H1 (cell line): ENCODE measurements around the gene ATP6V1A. TPM values are rescaled to one million over a fixed set of nuclear protein-coding genes. Genes with fewer than 3 reads are reported as not detected.

Experiments
- CTCF ChIA-PET: fragments of 300-600 bp; sonication (Branson Sonifier 250); formaldehyde crosslinking; loops from one replicate; lab custom pipeline; 2021; ENCODE audit not compliant: partially characterized antibody; lab: Charles Lee
- POLR2A ChIA-PET: fragments of 300-600 bp; sonication (Branson Sonifier 250); formaldehyde crosslinking; loops from one replicate; lab custom pipeline; 2021; ENCODE audit warnings: inconsistent platforms; ENCODE audit not compliant: partially characterized antibody; lab: Charles Lee
- DNase-seq, 2 experiments: peaks; one replicate each; pipeline versions ENCODE4 v3.0.0 to v3.0.0-alpha.2; 2010 to 2022; ENCODE audit warnings: low spot score in 2 of 2, low read depth in 1 of 2, mixed read lengths in 1 of 2
- FAIRE-seq: peaks from 2 replicates; lab custom pipeline; 2011; peaks lifted over from hg19 to GRCh38; lab: Jason Lieb, UNC
- H2AFZ ChIP-seq: 2 replicates; pipeline ENCODE4 v1.8.1; 2012; ENCODE audit warnings: low read length, inconsistent platforms
- H2AK5ac ChIP-seq: 2 replicates; pipeline ENCODE4 v1.6.1; 2013; ENCODE audit warnings: low read depth, low read length
- H2BK120ac ChIP-seq: replicated peaks from 2 replicates; pipeline ENCODE3; 2013; ENCODE audit warnings: low read depth, low read length, inconsistent platforms
- H2BK12ac ChIP-seq: 2 replicates; pipeline ENCODE4 v1.6.1; 2013; ENCODE audit warnings: low read depth, low read length
- H2BK15ac ChIP-seq: 2 replicates; pipeline ENCODE4 v1.6.1; 2013; ENCODE audit warnings: low read length
- H2BK20ac ChIP-seq: 2 replicates; pipeline ENCODE4 v1.6.1; 2013; ENCODE audit warnings: low read length
- H2BK5ac ChIP-seq: 2 replicates; pipeline ENCODE4 v1.6.1; 2013; ENCODE audit warnings: low read depth, low read length
- H3K14ac ChIP-seq: 2 replicates; pipeline ENCODE4 v1.6.1; 2013; ENCODE audit warnings: inconsistent platforms; ENCODE audit not compliant: insufficient read length
- H3K18ac ChIP-seq: 2 replicates; pipeline ENCODE4 v1.6.1; 2013; ENCODE audit warnings: low read length; ENCODE audit errors: extremely low read depth
- H3K23ac ChIP-seq: 2 replicates; pipeline ENCODE4 v1.6.1; 2013; ENCODE audit warnings: inconsistent platforms; ENCODE audit not compliant: insufficient read length
- H3K23me2 ChIP-seq: 2 replicates; pipeline ENCODE4 v1.6.1; 2013; ENCODE audit warnings: low read depth, low read length
- H3K27ac ChIP-seq: 2 replicates; pipeline ENCODE4 v1.6.1; 2011; ENCODE audit warnings: low read depth, low read length, inconsistent platforms
- H3K27me3 ChIP-seq, 4 experiments: replicated peaks in 1 of 4; 1 replicate in 1 of 4; 2 replicates in 3 of 4; pipeline versions ENCODE4 v1.6.1 to v1.8.1; 2011 to 2013; ENCODE audit warnings: low read length in 3 of 4, mild to moderate bottlenecking in 3 of 4, inconsistent platforms in 2 of 4, mixed read lengths in 2 of 4, moderate library complexity in 1 of 4; ENCODE audit not compliant: control insufficient read depth in 3 of 4, insufficient read depth in 3 of 4; ENCODE audit errors: extremely low read depth in 1 of 4
- H3K36me3 ChIP-seq, 4 experiments: 2 replicates each; pipeline versions ENCODE4 v1.6.1 to v1.8.1; 2011 to 2013; ENCODE audit warnings: mild to moderate bottlenecking in 4 of 4, low read length in 3 of 4, moderate library complexity in 2 of 4, control low read depth in 1 of 4, inconsistent platforms in 1 of 4; ENCODE audit not compliant: insufficient read depth in 4 of 4, control insufficient read depth in 2 of 4
- H3K4ac ChIP-seq: replicated peaks from 2 replicates; pipeline ENCODE3; 2013; ENCODE audit warnings: low read length, low read depth, mixed read lengths, inconsistent platforms; ENCODE audit not compliant: insufficient read length
- H3K4me1 ChIP-seq, 4 experiments: replicated peaks in 1 of 4; 1 replicate in 1 of 4; 2 replicates in 3 of 4; pipeline versions ENCODE4 v1.6.1 to v1.8.1; 2011 to 2013; ENCODE audit warnings: low read length in 3 of 4, inconsistent platforms in 2 of 4, mixed read lengths in 1 of 4; ENCODE audit not compliant: insufficient read depth in 4 of 4, control insufficient read depth in 3 of 4
- H3K4me2 ChIP-seq, 2 experiments: 2 replicates each; pipeline versions ENCODE4 v1.6.1 to v1.8.1; 2011 to 2013; ENCODE audit warnings: low read depth in 2 of 2, low read length in 2 of 2, control low read depth in 1 of 2, inconsistent platforms in 1 of 2, mild to moderate bottlenecking in 1 of 2; ENCODE audit not compliant: insufficient read depth in 1 of 2
- H3K4me3 ChIP-seq, 4 experiments: fragments of 200-600, 300-600 bp in 1 of 4; sonication (generic), shearing (Covaris generic), sonication (Bioruptor Twin) in 1 of 4; 2 replicates each; pipeline versions ENCODE4 v1.5.1 to v1.8.1; 2011 to 2016; ENCODE audit warnings: low read length in 4 of 4, low read depth in 3 of 4, control low read depth in 2 of 4, inconsistent platforms in 2 of 4, mild to moderate bottlenecking in 2 of 4, mixed read lengths in 1 of 4, moderate library complexity in 1 of 4; ENCODE audit not compliant: insufficient read depth in 2 of 4; ENCODE audit errors: extremely low read depth in 1 of 4
- H3K56ac ChIP-seq: replicated peaks from 2 replicates; pipeline ENCODE3; 2013; ENCODE audit warnings: low read depth, mild to moderate bottlenecking, mixed read lengths, low read length, inconsistent platforms; ENCODE audit not compliant: insufficient read length
- H3K79me1 ChIP-seq: 2 replicates; pipeline ENCODE4 v1.6.1; 2013; ENCODE audit warnings: low read depth, low read length, control low read depth
- H3K79me2 ChIP-seq, 2 experiments: 2 replicates each; pipeline versions ENCODE4 v1.6.1 to v1.8.1; 2012 to 2013; ENCODE audit warnings: low read length in 2 of 2, mild to moderate bottlenecking in 2 of 2, inconsistent platforms in 1 of 2; ENCODE audit not compliant: insufficient read depth in 2 of 2, control insufficient read depth in 1 of 2
- H3K9ac ChIP-seq, 4 experiments: replicated peaks in 1 of 4; 1 replicate in 1 of 4; 2 replicates in 3 of 4; pipeline versions ENCODE4 v1.6.1 to v1.8.1; 2011 to 2013; ENCODE audit warnings: low read depth in 3 of 4, low read length in 3 of 4, control low read depth in 2 of 4, mild to moderate bottlenecking in 2 of 4, moderate library complexity in 2 of 4, inconsistent platforms in 1 of 4; ENCODE audit errors: extremely low read depth in 1 of 4
- H3K9me3 ChIP-seq, 2 experiments: 2 replicates each; pipeline versions ENCODE4 v1.6.1 to v1.8.1; 2012 to 2013; ENCODE audit warnings: mild to moderate bottlenecking in 2 of 2, moderate library complexity in 2 of 2, control low read depth in 1 of 2, inconsistent platforms in 1 of 2, low read depth in 1 of 2, low read length in 1 of 2, mixed read lengths in 1 of 2; ENCODE audit not compliant: insufficient read depth in 2 of 2
- H4K20me1 ChIP-seq, 2 experiments: replicated peaks in 1 of 2; 2 replicates each; pipeline versions ENCODE3 to v1.8.1; 2011 to 2013; ENCODE audit warnings: inconsistent platforms in 2 of 2, low read length in 2 of 2, mild to moderate bottlenecking in 1 of 2; ENCODE audit not compliant: insufficient read depth in 2 of 2, control insufficient read depth in 1 of 2
- H4K5ac ChIP-seq: 2 replicates; pipeline ENCODE4 v1.6.1; 2013; ENCODE audit warnings: low read length, low read depth, mixed read lengths, inconsistent platforms; ENCODE audit not compliant: insufficient read length
- H4K8ac ChIP-seq: 2 replicates; pipeline ENCODE4 v1.8.0; 2013; ENCODE audit warnings: mild to moderate bottlenecking, moderate library complexity, low read length, inconsistent platforms; ENCODE audit not compliant: insufficient read depth; ENCODE audit errors: extremely low read depth
- H4K91ac ChIP-seq: replicated peaks from 2 replicates; pipeline ENCODE3; 2013; ENCODE audit warnings: low read length, mixed read lengths, inconsistent platforms; ENCODE audit not compliant: insufficient read length
- CBX5 ChIP-seq: fragments of 300-800, 300-1000 bp; sonication (generic); IDR thresholded peaks from 2 replicates; pipeline ENCODE4 v1.7.1; 2016; ENCODE audit warnings: antibody characterized with exemption, low read length, low read depth
- CTBP2 ChIP-seq: IDR thresholded peaks from 2 replicates; pipeline ENCODE4 v1.7.0; 2011; ENCODE audit warnings: borderline replicate concordance, mild to moderate bottlenecking, moderate library complexity, mixed read lengths, low read length; ENCODE audit not compliant: insufficient read depth, insufficient read length
- FOSL1 ChIP-seq: IDR thresholded peaks from 2 replicates; pipeline ENCODE4 v1.6.1; 2011; ENCODE audit warnings: mild to moderate bottlenecking, low read depth, low read length, moderate library complexity; ENCODE audit not compliant: insufficient read depth
- HDAC6 ChIP-seq: IDR thresholded peaks from one replicate; pipeline ENCODE4 v1.7.1; 2012; ENCODE audit warnings: low read depth, mild to moderate bottlenecking, inconsistent platforms, low read length, moderate library complexity
- JUN ChIP-seq: IDR thresholded peaks from 2 replicates; pipeline ENCODE4 v1.6.1; 2011; ENCODE audit warnings: low read depth, mild to moderate bottlenecking, improper control_type of control experiment, low read length
- KDM1A ChIP-seq: fragments of 200-600, 300-600 bp; sonication (generic); IDR thresholded peaks from 2 replicates; pipeline ENCODE4 v1.7.1; 2016; ENCODE audit warnings: mild to moderate bottlenecking, low read length, borderline replicate concordance
- MAFK ChIP-seq: IDR thresholded peaks from 2 replicates; pipeline ENCODE4 v1.6.1; 2012; ENCODE audit warnings: low read depth, mild to moderate bottlenecking, improper control_type of control experiment, low read length
- NRF1 ChIP-seq: IDR thresholded peaks from 2 replicates; pipeline ENCODE4 v1.6.1; 2011; ENCODE audit warnings: mild to moderate bottlenecking, low read depth, low read length, improper control_type of control experiment
- RBBP5 ChIP-seq: IDR thresholded peaks from 2 replicates; pipeline ENCODE4 v1.7.1; 2012; ENCODE audit warnings: low read depth, mild to moderate bottlenecking, inconsistent platforms, low read length, moderate library complexity, borderline replicate concordance
- RFX5 ChIP-seq: IDR thresholded peaks from 2 replicates; pipeline ENCODE4 v1.6.1; 2011; ENCODE audit warnings: low read depth, low read length, improper control_type of control experiment, borderline replicate concordance
- SIRT6 ChIP-seq: IDR thresholded peaks from one replicate; pipeline ENCODE4 v1.7.1; 2012; ENCODE audit warnings: low read length, inconsistent platforms
- TAF7 ChIP-seq: optimal IDR thresholded peaks from 2 replicates; pipeline ENCODE3; 2011; ENCODE audit warnings: low read depth, mild to moderate bottlenecking, inconsistent platforms, low read length, moderate library complexity, borderline replicate concordance
- TBP ChIP-seq: IDR thresholded peaks from 2 replicates; pipeline ENCODE4 v1.6.1; 2011; ENCODE audit warnings: low read depth, low read length, improper control_type of control experiment
- TEAD4 ChIP-seq: IDR thresholded peaks from 2 replicates; pipeline ENCODE4 v1.6.1; 2012; ENCODE audit warnings: low read depth, low read length, inconsistent platforms, mixed read lengths
- YY1 ChIP-seq: IDR thresholded peaks from 2 replicates; pipeline ENCODE4 v1.6.1; 2011; ENCODE audit warnings: low read depth, mild to moderate bottlenecking, low read length
- WGBS, 2 experiments: shearing (Covaris generic) in 1 of 2; methylation state at CpG; one replicate each; pipeline versions ENCODE4 v1.1.6 to v1.1.7; 2013 to 2015; ENCODE audit warnings: low lambda C conversion rate in 2 of 2, mixed read lengths in 2 of 2, inconsistent platforms in 1 of 2, low coverage in 1 of 2, missing lambda C conversion rate in 1 of 2; ENCODE audit not compliant: insufficient replicate concordance in 2 of 2, insufficient coverage in 1 of 2, insufficient read length in 1 of 2; ENCODE audit errors: extremely low coverage in 1 of 2, missing lambda C conversion rate in 1 of 2; 5-methylcytosine and 5-hydroxymethylcytosine counted together
- polyA plus RNA-seq, 7 experiments: library from polyadenylated mRNA; depleted of rRNA in 3 of 7; stranded (reverse) in 5 of 7; unstranded in 2 of 7; fragments of >200 nt in 5 of 7; fragments of 200-250 nt in 2 of 7; gene quantifications; 1 replicate in 5 of 7; 2 replicates in 1 of 7; 4 replicates in 1 of 7; pipeline versions ENCODE4 v1.2.1 to v1.2.3, GENCODE V29; 2011 to 2013; ENCODE audit warnings: missing spikeins in 2 of 7, mixed read lengths in 2 of 7
- total RNA-seq: library from RNA; stranded (reverse); fragmentation: NEBNext Ultra II Directional; extraction: Animal tissue kit (Norgen Biotek cat#: 25700); gene quantifications from 2 replicates; pipeline ENCODE4 v1.2.1, GENCODE V29; 2021

Gene ATP6V1A
- total and polyA plus RNA-seq, 2 of the 8 experiments (the other 6 are each of a cell fraction or from before 2014, with no cell fraction given): 15.4 to 90.9 TPM

- Histone ChIP-seq H3K9ac (no peak overlapping the region), H2BK12ac (no peak overlapping the region), H2BK5ac (no peak overlapping the region), H3K4me3 (no peak overlapping the region), H3K56ac (no peak overlapping the region), H3K27me3 (no peaks in the 10 kb centered on the region), H4K5ac (no peak overlapping the region), H2AK5ac (no peak overlapping the region), H3K36me3 (no peaks in the 10 kb centered on the region), H4K20me1 (no peaks in the 10 kb centered on the region), H2AFZ (no peak overlapping the region), H2BK120ac (no peak overlapping the region), H2BK20ac (no peak overlapping the region), H3K4me2 (no peak overlapping the region), H4K91ac (no peak overlapping the region), H3K9me3 (0 out of 4 replicates have a peak, but pooled peaks cover 0 to 3% of the 10 kb centered on the region in 2 experiments), H3K23ac (no peak overlapping the region), H3K4ac (no peak overlapping the region), H3K79me1 (no peaks in the 10 kb centered on the region), H4K8ac (no peak overlapping the region), H3K4me1 (no peaks in the 10 kb centered on the region), H3K79me2 (no peaks in the 10 kb centered on the region), H3K27ac (no peak overlapping the region), H3K14ac (no peak overlapping the region), H3K23me2 (no peaks in the 10 kb centered on the region), H3K18ac (no peak overlapping the region), H2BK15ac (no peak overlapping the region)
- FAIRE-seq (no peak), DNase-seq (no peak)
- ChIA-PET POLR2A (no interaction called here), CTCF (no interaction called here)
- WGBS, 2 experiments: 71% methylated on average over 3 of the region's 3 CpGs; no CpG with 5 or more reads in 1 of the 2 experiments
- TF ChIP-seq RFX5 (no peak), CTBP2 (no peak), JUN (no peak), TEAD4 (no peak), MAFK (no peak), CBX5 (no peak), FOSL1 (no peak), HDAC6 (no peak), TAF7 (no peak), TBP (no peak), YY1 (no peak), RBBP5 (no peak), KDM1A (no peak), NRF1 (no peak), SIRT6 (no peak)
Measured at GRCh38 chr3:113852506-113852905, 105.7 kb downstream of the ATP6V1A start.
